K562 (cell line): ENCODE results near the gene KLHL25. TPM values are rescaled to one million over a fixed set of nuclear protein-coding genes. Genes with fewer than 3 reads are reported as not detected.

Source experiments
- ATAC-seq: fragments of 200-7000 bp; cut with Tn5 transposase; 3 replicates; pipeline ENCODE4 v1.9.1; 2020; ENCODE audit warnings: moderate library complexity
- BruUV-seq: library from RNA; stranded (reverse); fragments of 400-500 nt; replicated peaks from 2 replicates; lab custom pipeline; 2021; lab: Mats Ljungman, UMichigan
- CTCF ChIA-PET: fragments of 300-600 bp; formaldehyde crosslinking; extraction: SDS; loops from one replicate; lab custom pipeline; 2021; ENCODE audit warnings: low intra/inter-chr PET ratio; lab: Yijun Ruan, JAX
- POLR2A ChIA-PET: fragments of 300-600, 350-650 bp; sonication (Branson Sonifier 250); formaldehyde crosslinking; extraction: SDS; loops from one replicate; lab custom pipeline; 2021; ENCODE audit warnings: antibody characterized with exemption, inconsistent platforms; lab: Yijun Ruan, JAX
- DNase-seq, 4 experiments: peaks; one replicate each; pipeline versions ENCODE4 v3.0.0 to v3.0.0-alpha.2; 2011 to 2018; ENCODE audit warnings: low spot score in 3 of 4, mixed read lengths in 3 of 4; ENCODE audit errors: extremely low read depth in 1 of 4
- FAIRE-seq: peaks from 2 replicates; lab custom pipeline; 2011; peaks lifted over from hg19 to GRCh38; lab: Jason Lieb, UNC
- H2AFZ ChIP-seq: 2 replicates; pipeline ENCODE4 v1.6.0; 2011; ENCODE audit warnings: low read depth, low read length, control low read depth, inconsistent platforms
- H3K27ac ChIP-seq: fragments of 200-600 bp; 3 replicates; pipeline ENCODE4 v1.8.0; 2011; ENCODE audit warnings: low read depth, mild to moderate bottlenecking, control low read depth, inconsistent platforms, low read length, moderate library complexity, mixed read lengths; ENCODE audit errors: extremely low read depth
- H3K27me3 ChIP-seq, 2 experiments: fragments of 300-600 bp in 1 of 2; 2 replicates in 1 of 2; 3 replicates in 1 of 2; pipeline versions ENCODE4 v1.6.0 to v1.8.0; 2011; ENCODE audit warnings: inconsistent platforms in 2 of 2, low read length in 2 of 2, mild to moderate bottlenecking in 1 of 2, mixed read lengths in 1 of 2, moderate library complexity in 1 of 2; ENCODE audit not compliant: control insufficient read depth in 2 of 2, insufficient read depth in 2 of 2
- H3K36me3 ChIP-seq: fragments of 300-600 bp; 3 replicates; pipeline ENCODE4 v1.8.0; 2011; ENCODE audit warnings: mild to moderate bottlenecking, low read length, inconsistent platforms; ENCODE audit not compliant: control insufficient read depth, insufficient read depth
- H3K4me1 ChIP-seq, 2 experiments: fragments of 200-600 bp in 1 of 2; replicated peaks in 1 of 2; 2 replicates in 1 of 2; 3 replicates in 1 of 2; pipeline versions ENCODE4 v1.5.1 to v1.8.0; 2011; ENCODE audit warnings: inconsistent platforms in 2 of 2, low read length in 2 of 2, mild to moderate bottlenecking in 1 of 2, mixed read lengths in 1 of 2, moderate library complexity in 1 of 2; ENCODE audit not compliant: control insufficient read depth in 2 of 2, insufficient read depth in 2 of 2
- H3K4me2 ChIP-seq: 2 replicates; pipeline ENCODE4 v1.6.1; 2011; ENCODE audit warnings: low read length, control low read depth, inconsistent platforms, mixed read lengths; ENCODE audit not compliant: insufficient read depth
- H3K4me3 ChIP-seq: fragments of 200-600 bp; sonication (generic), shearing (Covaris generic); 2 replicates; pipeline ENCODE4 v1.5.1; 2016; ENCODE audit warnings: control low read depth, inconsistent platforms
- H3K79me2 ChIP-seq: fragments of 200-600 bp; 3 replicates; pipeline ENCODE4 v1.8.0; 2011; ENCODE audit warnings: low read length, inconsistent platforms; ENCODE audit not compliant: control insufficient read depth, insufficient read depth
- H3K9ac ChIP-seq, 2 experiments: 2 replicates each; pipeline versions ENCODE4 v1.6.0 to v1.6.1; 2011; ENCODE audit warnings: low read depth in 2 of 2, low read length in 2 of 2, control low read depth in 1 of 2, inconsistent platforms in 1 of 2, mild to moderate bottlenecking in 1 of 2, mixed read lengths in 1 of 2; ENCODE audit not compliant: insufficient read depth in 1 of 2
- H3K9me1 ChIP-seq: one replicate; pipeline ENCODE4 v1.6.0; 2011; ENCODE audit warnings: inconsistent platforms, mild to moderate bottlenecking, low read length, moderate library complexity; ENCODE audit not compliant: control insufficient read depth, insufficient read depth
- H3K9me3 ChIP-seq: replicated peaks from 2 replicates; pipeline ENCODE4 v1.5.1; 2011; ENCODE audit warnings: low read depth, low read length, inconsistent platforms; ENCODE audit not compliant: control insufficient read depth, insufficient read depth
- H4K20me1 ChIP-seq: replicated peaks from 2 replicates; pipeline ENCODE4 v1.6.1; 2011; ENCODE audit warnings: low read length, inconsistent platforms, mixed read lengths; ENCODE audit not compliant: control insufficient read depth, insufficient read depth
- GATA2 ChIP-seq: sonication (generic); formaldehyde crosslinking; IDR thresholded peaks from 2 replicates; pipeline ENCODE4 v1.4.0; 2020; ENCODE audit warnings: mild to moderate bottlenecking, missing genetic modification reagents
- KAT8 ChIP-seq: fragments of 450-650 bp; IDR thresholded peaks from 2 replicates; pipeline ENCODE4 v1.6.1; 2016; ENCODE audit warnings: low read depth, mild to moderate bottlenecking
- KLF16 ChIP-seq: IDR thresholded peaks from 2 replicates; pipeline ENCODE4 v1.6.1; 2016; ENCODE audit warnings: antibody characterized with exemption
- MTA1 ChIP-seq: fragments of 450-650 bp; IDR thresholded peaks from 2 replicates; pipeline ENCODE4 v1.6.1; 2017; ENCODE audit warnings: borderline replicate concordance
- SP2 ChIP-seq: IDR thresholded peaks from 2 replicates; pipeline ENCODE4 v1.6.1; 2011; ENCODE audit warnings: mild to moderate bottlenecking, low read depth, low read length, moderate library complexity; ENCODE audit not compliant: poor library complexity, severe bottlenecking; ENCODE audit errors: extremely low read depth
- WGBS: fragments of 100-300 bp; shearing (Covaris generic); methylation state at CpG from one replicate; pipeline ENCODE4 v1.1.6; 2016; ENCODE audit warnings: low coverage, mixed read lengths; ENCODE audit not compliant: insufficient coverage; ENCODE audit errors: missing lambda C conversion rate; 5-methylcytosine and 5-hydroxymethylcytosine counted together
- in situ Hi-C: fragments of 300-500 bp; cut with MboI; formaldehyde crosslinking; loops from 4 replicates; pipeline ENCODE4 v1.15.0; 2018; ENCODE audit warnings: inconsistent platforms, mixed read lengths
- intact Hi-C: fragments of 100-400 bp; cut with micrococcal nuclease; formaldehyde crosslinking; loops from 2 replicates; pipeline ENCODE4 v1.14.2; 2022
- polyA plus RNA-seq, 8 experiments: library from polyadenylated mRNA; depleted of rRNA in 4 of 8; stranded (reverse) in 5 of 8; unstranded in 3 of 8; fragments of >200 nt; fragmentation: Nextera tagmentation in 2 of 8; fragmentation: Illumina TruSeq in 1 of 8; extraction: Ambion mirVana in 2 of 8; extraction: Trizol in 1 of 8; gene quantifications; 2 replicates each; pipeline versions ENCODE4 v1.2.1 to v1.2.3, GENCODE V29; 2011 to 2014; ENCODE audit warnings: inconsistent platforms in 1 of 8, missing spikeins in 1 of 8
- total RNA-seq, 7 experiments: library from RNA; depleted of rRNA in 6 of 7; stranded (reverse); fragments of >200 nt in 6 of 7; fragmentation: Illumina TruSeq in 2 of 7; extraction: Trizol in 2 of 7; gene quantifications; 2 replicates each; pipeline versions ENCODE4 v1.2.1 to v1.2.3, GENCODE V29; 2011 to 2021; ENCODE audit warnings: low replicate concordance in 1 of 7
- TF ChIP-seq, protein P1 (sequence below): fragments of 450-650 bp; IDR thresholded peaks from 2 replicates; pipeline ENCODE4 v1.6.1; 2016; ENCODE audit warnings: antibody characterized with exemption
- TF ChIP-seq, protein P2 (sequence below): fragments of 250-450 bp; sonication (Bioruptor Pico); IDR thresholded peaks from 2 replicates; pipeline ENCODE4 v1.8.0; 2022; ENCODE audit warnings: moderate library complexity, mild to moderate bottlenecking, inconsistent platforms

The KLHL25 gene
- total and polyA plus RNA-seq, 9 of the 15 experiments (the other 6 are each of a cell fraction or from before 2014, with no cell fraction given) = 0.04 to 0.14 (median 0.10) TPM; not detected in 3

- no TSS peak for BruUV-seq
- no peak for DNase-seq
- no peaks in the 10 kb centered on the region for H3K9me3 ChIP-seq
- no peak overlapping the region for H3K27ac ChIP-seq
- H3K4me1 ChIP-seq = no peaks in the 10 kb centered on the region
- TF ChIP-seq KLF16 (no peak), GATA2 (CRISPR knock-in tag) (no peak), SP2 (no peak), KAT8 (no peak), MTA1 (no peak)
- TF ChIP-seq, protein P1, sequence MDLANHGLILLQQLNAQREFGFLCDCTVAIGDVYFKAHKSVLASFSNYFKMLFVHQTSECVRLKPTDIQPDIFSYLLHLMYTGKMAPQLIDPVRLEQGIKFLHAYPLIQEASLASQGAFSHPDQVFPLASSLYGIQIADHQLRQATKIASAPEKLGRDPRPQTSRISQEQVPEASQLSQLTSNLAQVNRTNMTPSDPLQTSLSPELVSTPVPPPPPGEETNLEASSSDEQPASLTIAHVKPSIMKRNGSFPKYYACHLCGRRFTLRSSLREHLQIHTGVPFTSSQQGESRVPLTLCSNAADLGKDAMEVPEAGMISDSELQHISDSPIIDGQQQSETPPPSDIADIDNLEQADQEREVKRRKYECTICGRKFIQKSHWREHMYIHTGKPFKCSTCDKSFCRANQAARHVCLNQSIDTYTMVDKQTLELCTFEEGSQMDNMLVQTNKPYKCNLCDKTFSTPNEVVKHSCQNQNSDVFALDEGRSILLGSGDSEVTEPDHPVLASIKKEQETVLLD = no peak
- TF ChIP-seq, protein P2, sequence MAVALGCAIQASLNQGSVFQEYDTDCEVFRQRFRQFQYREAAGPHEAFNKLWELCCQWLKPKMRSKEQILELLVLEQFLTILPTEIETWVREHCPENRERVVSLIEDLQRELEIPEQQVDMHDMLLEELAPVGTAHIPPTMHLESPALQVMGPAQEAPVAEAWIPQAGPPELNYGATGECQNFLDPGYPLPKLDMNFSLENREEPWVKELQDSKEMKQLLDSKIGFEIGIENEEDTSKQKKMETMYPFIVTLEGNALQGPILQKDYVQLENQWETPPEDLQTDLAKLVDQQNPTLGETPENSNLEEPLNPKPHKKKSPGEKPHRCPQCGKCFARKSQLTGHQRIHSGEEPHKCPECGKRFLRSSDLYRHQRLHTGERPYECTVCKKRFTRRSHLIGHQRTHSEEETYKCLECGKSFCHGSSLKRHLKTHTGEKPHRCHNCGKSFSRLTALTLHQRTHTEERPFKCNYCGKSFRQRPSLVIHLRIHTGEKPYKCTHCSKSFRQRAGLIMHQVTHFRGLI = no peak
- H3K36me3 ChIP-seq = no peaks in the 10 kb centered on the region
- peaks cover 20 to 58% of the 10 kb centered on the region in 2 experiments; a peak in 3 of 5 replicates for H3K27me3 ChIP-seq
- no peak overlapping the region for H3K4me2 ChIP-seq
- H3K9me1 ChIP-seq = no peaks in the 10 kb centered on the region
- H4K20me1 ChIP-seq = no peaks in the 10 kb centered on the region; the same call in 1 of the 2 replicates
- ChIA-PET CTCF (no interaction called here), POLR2A (no interaction called here)
- H3K9ac ChIP-seq = no peak overlapping the region
- ATAC-seq = no peak; the same call in 2 of the 3 replicates
- WGBS = 0% methylated on average over 8 of the region's 8 CpGs
- intact Hi-C loops = no loop called here
- no peak overlapping the region for H3K4me3 ChIP-seq
- no peak overlapping the region for H2AFZ ChIP-seq
- no peak for FAIRE-seq
- H3K79me2 ChIP-seq = no peaks in the 10 kb centered on the region
- in situ Hi-C loops = no loop called here
Observed at GRCh38 chr15:85752491-85752961, 42.2 kb downstream of the KLHL25 start.
